Activated CD8-positive, alpha-beta memory T cell treated with anti-CD3 and anti-CD28 coated beads, Interleukin-2, amount 50 U/mL, for 4 hours (primary cell): ENCODE measurements around the gene CATSPER2.
"Not testable (repeated sequence)": the region's sequence is repeated elsewhere in the genome, so short reads cannot be mapped to it uniquely, and the experiment has no call there.

ENCODE experiments used
- DNase-seq: peaks from one replicate; pipeline ENCODE4 v3.0.0-alpha.2; 2020

CATSPER2 gene

DNA sequence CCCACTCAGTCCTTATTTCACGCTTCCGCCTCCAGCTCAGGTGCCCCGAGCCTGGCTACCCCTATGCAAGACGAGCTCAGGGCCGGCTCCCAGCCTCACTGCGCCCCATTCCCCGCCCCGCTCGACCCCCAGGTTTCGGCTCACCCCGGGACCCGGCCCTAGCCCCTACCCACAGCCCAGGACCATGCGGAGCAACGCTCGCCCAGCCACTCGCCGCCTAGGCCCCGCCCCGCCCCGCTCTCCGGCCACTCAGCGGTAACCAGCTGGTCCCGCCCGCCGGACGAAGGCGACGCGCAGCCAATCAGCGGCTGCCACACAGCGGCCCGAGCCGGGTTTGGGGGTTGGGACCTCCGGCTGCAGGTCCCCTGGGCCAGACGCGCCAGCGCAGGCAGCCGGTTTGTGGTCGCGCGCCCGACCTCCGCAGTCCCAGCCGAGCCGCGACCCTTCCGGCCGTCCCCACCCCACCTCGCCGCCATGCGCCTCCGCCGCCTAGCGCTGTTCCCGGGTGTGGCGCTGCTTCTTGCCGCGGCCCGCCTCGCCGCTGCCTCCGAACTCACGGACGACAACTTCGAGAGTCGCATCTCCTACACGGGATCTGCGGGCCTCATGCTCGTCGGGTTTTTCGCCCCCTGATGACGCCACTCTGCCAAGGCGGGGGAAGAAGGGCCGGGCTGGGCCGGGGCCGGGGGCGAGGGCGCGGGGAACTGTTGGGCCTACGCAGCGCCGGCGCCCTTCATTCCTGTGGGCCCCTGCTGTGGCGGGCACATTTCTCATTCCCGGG, at the start of gene CATSPER2:
CATSPER2 (minus strand) TSS at position 196 of the 781 bp plus-strand sequence. CDS start 783 bp downstream, outside the sequence.
- no peak for DNase-seq

- DNase-seq = not testable (repeated sequence)
Observed at GRCh38 chr15:43693148-43694022, 44.7 kb upstream of the CATSPER2 start, which contains the start of gene CKMT1A. TSS of gene CKMT1A (plus strand) at chr15:43693859. CDS start at chr15:43694051, 192 bp downstream.

DNA sequence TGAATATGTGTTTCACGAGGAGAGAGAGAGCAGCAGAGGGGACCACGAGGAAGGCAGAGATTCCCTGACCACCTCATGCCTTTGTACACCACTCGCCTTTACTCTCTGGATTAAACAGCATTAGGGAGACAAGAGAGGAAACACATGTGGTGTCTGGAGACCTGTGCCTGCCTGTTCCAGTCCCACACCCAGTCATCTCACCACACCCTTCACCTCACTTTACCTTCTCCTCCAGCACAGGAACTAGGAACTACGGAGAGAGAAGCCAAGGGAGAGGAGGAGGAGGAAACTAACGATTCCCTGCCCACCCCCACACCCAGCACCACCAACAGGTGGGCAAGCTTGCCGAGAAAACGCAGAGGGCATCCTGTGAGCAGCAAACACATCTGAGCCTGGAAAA, 44.0 kb upstream of the CATSPER2 start:
- not testable (repeated sequence) for DNase-seq

DNA sequence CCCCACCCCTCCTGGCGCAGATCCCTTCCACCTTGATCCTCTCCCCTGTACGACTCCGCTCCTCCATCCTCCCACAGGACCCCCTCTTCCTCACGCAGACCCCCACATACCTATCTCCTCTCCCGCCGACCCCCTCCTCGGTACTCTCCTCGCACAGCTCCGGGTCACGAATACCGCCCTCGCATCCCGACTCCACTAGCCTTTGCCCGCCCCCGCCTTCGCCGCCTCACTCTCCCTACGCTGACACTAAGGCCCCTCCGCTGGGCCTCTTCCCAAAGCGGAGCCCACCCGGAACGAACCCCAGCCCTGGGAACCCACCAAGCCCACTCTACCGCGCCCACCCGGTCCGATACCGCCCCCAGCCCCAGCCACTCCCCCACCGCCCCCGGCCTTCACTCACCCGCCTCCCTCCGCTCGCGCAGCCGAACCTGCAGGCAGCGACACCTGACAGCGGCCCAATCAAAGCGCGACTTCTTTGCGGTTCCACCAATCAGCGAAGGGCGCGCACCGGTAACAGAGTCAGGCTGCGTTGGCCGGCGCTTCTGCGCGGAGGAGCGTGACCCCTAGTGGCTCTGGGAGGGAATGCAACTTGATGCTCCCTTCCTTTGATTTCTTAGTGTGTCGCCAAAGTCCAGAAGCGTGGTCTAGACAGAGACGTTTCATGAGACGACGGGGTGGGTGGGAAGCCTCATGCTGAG, 41.1 kb upstream of the CATSPER2 start:
- DNase-seq = not testable (repeated sequence)

GRCh38 chr15:43674175-43674574, 25.5 kb upstream of the CATSPER2 start:
- not testable (repeated sequence) for DNase-seq

DNA sequence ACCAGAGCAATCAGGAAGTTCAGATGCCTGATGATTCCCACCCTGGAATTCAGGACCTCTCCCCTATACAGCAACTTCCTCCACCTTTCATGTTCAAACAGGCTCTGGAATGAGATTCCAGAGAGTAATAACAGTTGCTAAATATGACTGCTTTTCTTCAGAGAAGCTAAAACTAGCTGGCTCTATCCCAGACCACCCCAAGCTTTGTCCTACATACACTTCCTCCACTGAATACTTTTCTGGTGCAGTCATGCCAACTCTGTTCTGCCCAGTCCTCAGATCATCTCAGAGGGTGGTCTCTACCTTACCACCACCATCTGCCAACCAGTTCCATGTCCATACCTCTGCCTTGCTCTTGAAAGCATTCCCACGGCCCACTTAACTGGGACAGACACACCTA, 17.5 kb upstream of the CATSPER2 start:
- not testable (repeated sequence) for DNase-seq

DNA sequence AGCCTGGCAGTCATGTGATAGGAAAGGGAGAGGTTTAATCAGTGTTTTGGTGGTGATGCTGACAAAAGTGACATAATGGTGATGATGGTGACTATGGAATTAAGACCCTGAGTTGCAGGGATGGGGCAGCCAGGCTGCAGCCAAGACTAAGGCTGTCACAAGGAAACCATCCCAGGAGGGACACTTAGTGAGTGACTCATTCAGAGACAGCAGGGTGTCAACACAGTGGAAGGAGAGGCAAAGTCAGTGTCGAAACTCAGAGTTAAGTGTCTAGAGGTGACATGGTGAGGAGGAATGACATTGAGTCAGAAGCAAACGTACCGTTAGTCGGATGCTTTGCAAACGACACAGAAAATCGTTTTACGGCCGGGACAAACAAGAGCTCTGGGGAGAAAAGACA, 14.7 kb upstream of the CATSPER2 start:
- DNase-seq = not testable (repeated sequence)

- DNase-seq = not testable (repeated sequence)
Observed at GRCh38 chr15:43662293-43662692, 13.6 kb upstream of the CATSPER2 start.

- not testable (repeated sequence) for DNase-seq
Observed at GRCh38 chr15:43659727-43660126, 11.1 kb upstream of the CATSPER2 start.

DNA sequence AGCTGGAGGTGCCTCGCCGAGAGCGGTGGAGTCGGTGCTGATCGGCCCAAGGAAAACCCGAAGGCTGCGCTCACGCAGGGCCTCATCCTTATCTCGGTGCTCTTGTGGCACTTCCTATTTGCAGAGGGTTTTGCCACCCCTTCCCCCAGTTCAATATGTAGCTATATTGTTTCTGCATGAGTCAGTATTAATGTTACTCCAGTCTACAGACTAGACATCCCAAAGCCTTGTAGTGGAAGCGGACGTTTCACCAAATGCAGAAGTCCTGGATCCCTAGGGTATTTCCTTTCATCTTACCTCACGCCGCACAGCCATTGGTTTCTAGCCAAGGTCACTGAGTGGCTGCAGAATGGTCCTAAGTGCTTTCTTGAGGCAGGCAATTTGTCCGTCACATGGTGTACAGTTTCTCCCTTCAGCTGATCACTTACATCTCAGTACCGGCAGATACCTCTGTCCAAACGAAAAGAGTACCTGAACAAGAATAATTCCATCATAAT, 834 bp upstream of the CATSPER2 start:
- DNase-seq = not testable (repeated sequence)

DNA sequence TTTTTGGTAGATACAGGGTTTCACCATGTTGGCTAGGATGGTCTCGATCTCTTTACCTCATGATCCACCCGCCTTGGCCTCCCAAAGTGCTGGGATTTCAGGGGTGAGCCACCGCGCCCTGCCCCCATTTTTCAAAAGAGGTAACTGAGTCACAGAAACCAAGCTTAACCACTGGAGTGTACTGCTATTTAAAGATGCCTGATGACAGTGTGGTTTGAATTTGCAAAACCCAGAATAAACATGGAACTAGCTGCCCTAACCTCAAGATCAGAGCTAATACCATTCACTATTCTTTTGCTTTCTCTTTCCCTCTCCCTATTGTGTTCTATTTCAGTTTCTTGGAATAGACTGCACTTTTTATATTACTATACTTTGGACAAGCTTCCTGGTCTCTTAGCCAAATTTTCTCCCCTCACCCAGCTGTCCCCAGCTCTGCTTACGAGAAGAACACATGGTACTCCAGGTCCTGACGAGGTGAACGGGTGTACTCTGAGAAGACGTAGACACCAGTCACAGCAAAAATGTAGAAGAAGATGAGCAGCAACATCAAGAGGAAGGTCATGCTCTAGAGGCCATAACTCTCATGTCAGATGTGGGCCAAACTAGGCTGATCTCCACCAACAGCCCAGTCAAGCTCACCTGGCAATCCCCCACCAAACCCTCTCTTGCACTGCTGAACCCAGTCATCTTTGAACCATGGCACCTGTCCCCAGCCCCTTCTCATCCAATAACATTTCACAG, 10.0 kb downstream of the CATSPER2 start:
- not testable (repeated sequence) for DNase-seq

- DNase-seq = not testable (repeated sequence)
Observed at GRCh38 chr15:43626937-43627336, 21.7 kb downstream of the CATSPER2 start.

DNA sequence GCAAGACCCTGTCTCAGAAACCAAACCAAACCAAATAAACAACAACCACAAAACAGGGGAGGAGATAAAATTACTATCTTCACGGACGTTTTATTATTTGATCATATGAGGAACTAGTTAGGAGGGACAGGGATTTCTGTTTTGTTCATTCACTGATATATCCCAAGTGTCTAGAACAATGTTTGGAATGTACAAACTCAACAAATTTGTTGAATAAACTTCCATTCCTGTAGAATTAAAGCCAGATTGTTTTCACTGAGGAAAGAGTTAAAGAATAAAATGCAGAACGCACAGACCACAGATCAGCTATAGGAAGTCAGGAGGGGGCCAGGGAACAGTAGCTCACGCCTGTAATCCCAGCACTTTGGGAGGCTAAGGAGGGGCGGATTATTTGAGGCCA, 23.5 kb downstream of the CATSPER2 start:
- no peak for DNase-seq

DNA sequence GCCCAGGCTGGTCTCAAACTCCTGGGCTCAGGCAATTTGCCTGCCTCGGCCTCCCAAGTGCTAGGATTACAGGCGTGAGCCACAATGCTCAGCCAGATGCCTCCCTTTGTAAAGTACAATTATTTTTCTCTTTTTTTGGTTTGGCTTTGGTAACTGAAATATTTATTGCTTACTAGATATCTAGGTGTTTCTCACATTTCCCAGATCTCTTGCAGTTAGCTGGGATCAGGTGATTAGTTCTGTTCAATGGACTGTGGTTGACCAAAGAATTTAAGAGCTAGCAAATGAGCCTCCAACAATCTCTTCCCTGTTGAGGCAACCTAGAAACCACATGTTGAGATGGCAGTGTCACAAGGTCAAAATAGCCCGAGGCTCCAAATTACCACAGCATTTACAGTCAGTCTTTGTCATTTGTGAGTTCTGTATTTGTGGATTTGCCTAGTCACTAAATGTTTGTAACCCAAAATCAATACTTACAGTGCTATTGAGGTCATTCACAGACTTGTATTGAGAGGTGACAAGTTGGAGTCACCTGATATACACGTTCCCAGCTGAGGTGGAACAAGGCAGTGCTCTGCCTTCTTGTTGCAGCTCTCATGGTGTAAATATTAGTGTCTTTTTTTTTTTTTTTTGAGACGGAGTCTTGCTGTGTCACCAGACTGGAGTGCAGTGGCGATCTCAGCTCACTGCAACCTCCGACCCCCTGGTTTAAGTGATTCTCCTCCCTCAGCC, 26.4 kb downstream of the CATSPER2 start:
- DNase-seq = not testable (repeated sequence)

GRCh38 chr15:43618700-43619099, 29.9 kb downstream of the CATSPER2 start, which contains the start of gene STRC:
TSS of gene STRC (minus strand) at chr15:43618800. CDS start at chr15:43618722, 78 bp downstream.
- not testable (repeated sequence) for DNase-seq

GRCh38 chr15:43617750-43618149, 30.9 kb downstream of the CATSPER2 start:
- DNase-seq = not testable (repeated sequence)

DNA sequence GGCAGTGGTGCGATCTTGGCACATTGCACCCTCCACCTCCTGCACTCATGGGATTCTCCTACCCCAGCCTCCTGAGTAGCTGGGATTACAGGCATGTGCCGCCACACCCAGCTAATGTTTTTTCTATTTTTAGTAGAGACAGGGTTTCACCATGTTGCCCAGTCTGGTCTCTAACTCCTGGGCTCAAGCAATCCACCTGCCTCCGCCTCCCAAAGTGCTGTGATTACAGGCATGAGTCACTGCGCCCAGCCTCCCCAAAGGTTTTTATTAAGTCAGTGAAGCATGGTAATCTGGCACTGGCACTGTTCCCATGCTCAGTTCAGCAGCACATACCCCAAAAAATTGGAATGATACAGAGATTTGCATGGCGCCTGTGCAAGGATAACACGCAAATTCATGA, 46.4 kb downstream of the CATSPER2 start:
- DNase-seq = not testable (repeated sequence)

DNA sequence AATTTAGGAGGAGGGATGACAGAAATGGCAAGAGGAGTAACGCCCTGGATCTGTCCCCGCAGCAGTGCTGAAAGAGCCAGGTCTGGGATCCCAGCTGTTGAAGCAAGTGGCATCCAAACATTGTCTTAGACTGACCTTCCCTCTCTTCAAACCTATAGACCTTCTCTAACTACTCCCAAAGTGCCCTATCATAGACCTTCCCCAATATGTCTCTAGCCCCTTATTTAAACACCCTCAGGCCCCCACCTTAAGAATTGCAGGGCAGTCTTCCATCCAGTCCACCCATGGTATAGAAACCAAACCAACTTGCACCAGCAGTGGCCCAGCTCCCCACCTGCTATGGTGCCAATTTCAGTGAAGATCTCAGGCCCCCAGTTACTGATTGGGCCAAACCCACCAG, 48.4 kb downstream of the CATSPER2 start:
- DNase-seq = not testable (repeated sequence)

DNA sequence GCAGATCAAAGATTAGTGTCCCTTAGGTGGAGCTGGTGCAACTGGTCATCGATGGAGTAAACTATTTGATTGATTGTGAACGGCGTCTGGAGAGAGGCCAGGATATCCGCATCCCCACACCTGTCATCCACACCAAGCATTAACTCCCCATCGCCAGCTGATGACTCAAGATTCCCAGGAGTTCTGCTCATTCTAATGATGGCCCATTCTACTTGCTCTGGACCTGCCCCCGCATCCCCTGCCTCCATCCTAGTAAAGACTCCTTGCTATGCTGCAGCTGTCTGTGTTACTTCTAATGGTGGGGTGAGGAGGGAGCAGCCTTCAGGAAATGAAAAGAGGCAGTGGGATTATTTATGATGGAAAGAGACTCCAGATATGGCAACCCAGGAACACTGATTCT, 49.5 kb downstream of the CATSPER2 start:
- DNase-seq = not testable (repeated sequence)

GRCh38 chr15:43593328-43594190, 55.1 kb downstream of the CATSPER2 start, which contains the start of gene CKMT1B:
TSS of gene CKMT1B (plus strand) at chr15:43594027. CDS start at chr15:43594219, 192 bp downstream.
- not testable (repeated sequence) for DNase-seq
